HFF-Myc (cell line): Measurements from ENCODE around the gene NLRC5.
"Not testable (repeated sequence)": the region's sequence is repeated elsewhere in the genome, so short reads cannot be mapped to it uniquely, and the experiment has no call there.

Experiments used
- DNase-seq: peaks from one replicate; pipeline ENCODE4 v3.0.0-alpha.2; 2011; ENCODE audit warnings: low read depth; ENCODE audit errors: extremely low read depth
- H3K4me3 ChIP-seq: replicated peaks from 2 replicates; pipeline ENCODE4 v1.5.1; 2011; ENCODE audit warnings: low read depth, mild to moderate bottlenecking, control low read depth, low read length
- CTCF ChIP-seq: IDR thresholded peaks from 2 replicates; pipeline ENCODE4 v1.5.1; 2012; ENCODE audit warnings: mild to moderate bottlenecking, low read depth, low read length, control low read depth; ENCODE audit errors: missing control alignments

NLRC5 gene

GRCh38 chr16:57107321-57107922 is 118.1 kb downstream of the NLRC5 start:
- H3K4me3 ChIP-seq: no peak overlapping the region
- no peak for TF ChIP-seq CTCF
- DNase-seq: no peak

GRCh38 chr16:57108432-57108831 is 119.1 kb downstream of the NLRC5 start:
- no peak for TF ChIP-seq CTCF
- H3K4me3 ChIP-seq: no peak overlapping the region
- no peak for DNase-seq

GRCh38 chr16:57109259-57110105 is 120.1 kb downstream of the NLRC5 start:
- not testable (repeated sequence) for H3K4me3 ChIP-seq, DNase-seq

- no peak for TF ChIP-seq CTCF
- no peak overlapping the region for H3K4me3 ChIP-seq
- DNase-seq: no peak
These were observed 121.6 kb downstream of the NLRC5 start for GRCh38 chr16:57110937-57111336.

GRCh38 chr16:57111420-57111819 is 122.1 kb downstream of the NLRC5 start:
- H3K4me3 ChIP-seq: no peak overlapping the region
- no peak for TF ChIP-seq CTCF
- DNase-seq: no peak

- no peak overlapping the region for H3K4me3 ChIP-seq
- DNase-seq: no peak
- no peak for TF ChIP-seq CTCF
These were observed 123.2 kb downstream of the NLRC5 start for GRCh38 chr16:57112403-57113041.

- no peak for TF ChIP-seq CTCF
- no peak for DNase-seq
- H3K4me3 ChIP-seq: no peak overlapping the region
These were observed 123.7 kb downstream of the NLRC5 start for GRCh38 chr16:57113042-57113453.
